Measurements from ENCODE around the gene ITGB3BP.

ITGB3BP gene

DNA sequence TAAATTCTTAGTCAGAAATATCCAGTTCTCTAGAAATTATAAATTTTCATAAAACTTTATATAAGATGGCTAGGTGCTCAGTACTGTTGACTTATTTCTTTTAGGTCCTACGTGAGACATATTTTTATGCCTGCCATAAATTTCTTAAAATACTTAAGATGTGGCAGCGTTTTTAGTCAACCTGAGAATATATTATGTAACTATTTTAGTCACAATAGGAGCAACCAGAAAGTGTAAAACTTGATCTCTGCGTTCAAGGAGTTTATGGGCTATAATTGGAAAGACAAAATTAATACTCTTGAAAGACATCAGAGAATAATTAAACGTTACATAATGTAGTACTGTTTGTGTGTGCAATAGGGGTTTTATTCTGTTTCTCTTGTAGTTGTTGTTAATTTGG, 46.0 kb upstream of the ITGB3BP start:
- Histone ChIP-seq H3K9me3 (ENCODE audit: insufficient read depth, low read depth, low read length) (no peaks in the 10 kb centered on the region), H3K4me2 (ENCODE audit: low read depth, low read length, poor library complexity, severe bottlenecking) (no peak overlapping the region), H3K27me3 (ENCODE audit: insufficient read depth, low read length, poor library complexity, severe bottlenecking) (no peaks in the 10 kb centered on the region), H2AFZ (ENCODE audit: low read length) (no peak overlapping the region), H3K36me3 (ENCODE audit: insufficient read depth, low read length) (no peaks in the 10 kb centered on the region), H3F3A (ENCODE audit: low read depth) (no peaks in the 10 kb centered on the region), H3K9me2 (replicated peaks; ENCODE audit: low read depth, low read length) (no peaks in the 10 kb centered on the region), H4K20me1 (ENCODE audit: insufficient read depth, low read length, poor library complexity, severe bottlenecking) (no peaks in the 10 kb centered on the region), H3K4me3 (ENCODE audit: low read length, poor library complexity, severe bottlenecking) (no peak overlapping the region), H3K9ac (ENCODE audit: low read depth, low read length, poor library complexity, severe bottlenecking) (no peak overlapping the region), H3K79me2 (ENCODE audit: insufficient read depth, low read length) (no peaks in the 10 kb centered on the region), H3K4me1 (ENCODE audit: insufficient read depth, low read length, poor library complexity, severe bottlenecking) (no peaks in the 10 kb centered on the region)
- TF ChIP-seq EZH2phosphoT487 (IDR thresholded peaks at IDR 0.05; ENCODE audit: borderline replicate concordance), result no peak
- TF ChIP-seq, protein P1, sequence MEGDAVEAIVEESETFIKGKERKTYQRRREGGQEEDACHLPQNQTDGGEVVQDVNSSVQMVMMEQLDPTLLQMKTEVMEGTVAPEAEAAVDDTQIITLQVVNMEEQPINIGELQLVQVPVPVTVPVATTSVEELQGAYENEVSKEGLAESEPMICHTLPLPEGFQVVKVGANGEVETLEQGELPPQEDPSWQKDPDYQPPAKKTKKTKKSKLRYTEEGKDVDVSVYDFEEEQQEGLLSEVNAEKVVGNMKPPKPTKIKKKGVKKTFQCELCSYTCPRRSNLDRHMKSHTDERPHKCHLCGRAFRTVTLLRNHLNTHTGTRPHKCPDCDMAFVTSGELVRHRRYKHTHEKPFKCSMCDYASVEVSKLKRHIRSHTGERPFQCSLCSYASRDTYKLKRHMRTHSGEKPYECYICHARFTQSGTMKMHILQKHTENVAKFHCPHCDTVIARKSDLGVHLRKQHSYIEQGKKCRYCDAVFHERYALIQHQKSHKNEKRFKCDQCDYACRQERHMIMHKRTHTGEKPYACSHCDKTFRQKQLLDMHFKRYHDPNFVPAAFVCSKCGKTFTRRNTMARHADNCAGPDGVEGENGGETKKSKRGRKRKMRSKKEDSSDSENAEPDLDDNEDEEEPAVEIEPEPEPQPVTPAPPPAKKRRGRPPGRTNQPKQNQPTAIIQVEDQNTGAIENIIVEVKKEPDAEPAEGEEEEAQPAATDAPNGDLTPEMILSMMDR (conservative IDR thresholded peaks at IDR 0.05; ENCODE audit: low read length), result no peak

- H2AFZ ChIP-seq (ENCODE audit: low read length), result no peak overlapping the region
- H3K9me2 ChIP-seq (replicated peaks; ENCODE audit: low read depth, low read length), result no peaks in the 10 kb centered on the region
- H3K4me2 ChIP-seq (ENCODE audit: low read depth, low read length, poor library complexity, severe bottlenecking), result no peak overlapping the region
- no peaks in the 10 kb centered on the region for H3K4me1 ChIP-seq (ENCODE audit: insufficient read depth, low read length, poor library complexity, severe bottlenecking)
- H3K9me3 ChIP-seq (ENCODE audit: insufficient read depth, low read depth, low read length), result no peaks in the 10 kb centered on the region
- no peaks in the 10 kb centered on the region for H3K79me2 ChIP-seq (ENCODE audit: insufficient read depth, low read length)
- no peaks in the 10 kb centered on the region for H3K27me3 ChIP-seq (ENCODE audit: insufficient read depth, low read length, poor library complexity, severe bottlenecking)
- no peaks in the 10 kb centered on the region for H3K36me3 ChIP-seq (ENCODE audit: insufficient read depth, low read length)
- H4K20me1 ChIP-seq (ENCODE audit: insufficient read depth, low read length, poor library complexity, severe bottlenecking), result no peaks in the 10 kb centered on the region
- H3F3A ChIP-seq (ENCODE audit: low read depth), result no peaks in the 10 kb centered on the region
- H3K9ac ChIP-seq (ENCODE audit: low read depth, low read length, poor library complexity, severe bottlenecking), result no peak overlapping the region
- TF ChIP-seq, protein P1 (conservative IDR thresholded peaks at IDR 0.05; ENCODE audit: low read length), result no peak
- TF ChIP-seq EZH2phosphoT487 (IDR thresholded peaks at IDR 0.05; ENCODE audit: borderline replicate concordance), result no peak
- no peak overlapping the region for H3K4me3 ChIP-seq (ENCODE audit: low read length, poor library complexity, severe bottlenecking)
Measured at GRCh38 chr1:63563745-63564144, 40.7 kb upstream of the ITGB3BP start.

DNA sequence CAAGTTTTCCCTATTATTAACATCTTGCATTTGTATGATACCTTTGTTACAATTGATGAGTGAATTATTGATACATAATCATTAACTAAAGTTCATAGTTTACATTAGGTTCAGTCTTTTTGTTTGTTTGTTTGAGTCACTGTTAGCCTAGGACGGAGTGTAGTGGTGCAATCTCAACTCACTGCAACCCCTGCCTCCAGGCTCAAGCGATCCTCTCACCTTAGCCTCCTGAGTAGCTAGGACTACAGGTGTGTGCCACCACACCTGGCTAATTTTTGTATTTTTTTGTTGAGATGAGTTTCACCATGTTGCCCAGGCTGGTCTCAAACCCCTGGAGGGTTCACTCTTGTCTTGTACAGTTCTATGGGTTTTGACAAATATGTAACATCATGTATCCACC, 36.3 kb upstream of the ITGB3BP start:
- Histone ChIP-seq H3K9me2 (replicated peaks; ENCODE audit: low read depth, low read length) (no peaks in the 10 kb centered on the region), H4K20me1 (ENCODE audit: insufficient read depth, low read length, poor library complexity, severe bottlenecking) (no peaks in the 10 kb centered on the region), H3K36me3 (ENCODE audit: insufficient read depth, low read length) (no peaks in the 10 kb centered on the region), H2AFZ (ENCODE audit: low read length) (no peak overlapping the region), H3K4me3 (ENCODE audit: low read length, poor library complexity, severe bottlenecking) (no peak overlapping the region), H3F3A (ENCODE audit: low read depth) (no peaks in the 10 kb centered on the region), H3K4me2 (ENCODE audit: low read depth, low read length, poor library complexity, severe bottlenecking) (no peak overlapping the region), H3K79me2 (ENCODE audit: insufficient read depth, low read length) (no peaks in the 10 kb centered on the region), H3K4me1 (ENCODE audit: insufficient read depth, low read length, poor library complexity, severe bottlenecking) (no peaks in the 10 kb centered on the region), H3K9ac (ENCODE audit: low read depth, low read length, poor library complexity, severe bottlenecking) (no peak overlapping the region), H3K9me3 (ENCODE audit: insufficient read depth, low read depth, low read length) (no peaks in the 10 kb centered on the region), H3K27me3 (ENCODE audit: insufficient read depth, low read length, poor library complexity, severe bottlenecking) (no peaks in the 10 kb centered on the region)
- TF ChIP-seq, protein P1 (conservative IDR thresholded peaks at IDR 0.05; ENCODE audit: low read length), result no peak
